HAP-1 (cell line): ENCODE data around the gene YWHAE.
A peak's percentile ranks its signal among the peaks of the same experiment; 100 is the strongest.
"Not testable (repeated sequence)": the region's sequence is repeated elsewhere in the genome, so short reads cannot be mapped to it uniquely, and the experiment has no call there.

ENCODE experiments used
- DNase-seq, 2 experiments: peaks; one replicate each; pipeline ENCODE4 v3.0.0-alpha.2; 2016 to 2020; ENCODE audit warnings: low spot score in 2 of 2
- H3K27me3 ChIP-seq: fragments of 250-450 bp; sonication (Bioruptor Pico); 2 replicates; pipeline ENCODE4 v1.5.1; 2020; ENCODE audit warnings: low read depth, mild to moderate bottlenecking, moderate library complexity
- H3K36me3 ChIP-seq: fragments of 250-450 bp; sonication (Bioruptor Pico); replicated peaks from 2 replicates; pipeline ENCODE4 v1.5.1; 2020; ENCODE audit warnings: mild to moderate bottlenecking
- H3K4me1 ChIP-seq: fragments of 250-450 bp; sonication (Bioruptor Pico); 2 replicates; pipeline ENCODE4 v1.5.1; 2020; ENCODE audit warnings: mild to moderate bottlenecking
- H3K4me3 ChIP-seq: fragments of 250-450 bp; sonication (Bioruptor Pico); 2 replicates; pipeline ENCODE4 v1.5.1; 2020; ENCODE audit warnings: mild to moderate bottlenecking, moderate library complexity
- H3K9me3 ChIP-seq: fragments of 250-450 bp; sonication (Bioruptor Pico); 2 replicates; pipeline ENCODE4 v1.5.1; 2020; ENCODE audit warnings: mild to moderate bottlenecking, moderate library complexity
- in situ Hi-C: fragments of 300-500 bp; cut with MboI; formaldehyde crosslinking; loops from 3 replicates; pipeline ENCODE4 v1.14.3; 2020; ENCODE audit warnings: low sequenced_read_pairs, inconsistent platforms, mixed read lengths

YWHAE gene

GRCh38 chr17:1399679-1400512 lies at the start of gene YWHAE:
TSS of gene YWHAE (minus strand) at chr17:1400222. CDS start at chr17:1400110, 112 bp downstream.
- H3K27me3 ChIP-seq: no peaks in the 10 kb centered on the region
- H3K4me1 ChIP-seq: peaks cover 14% of the 10 kb centered on the region
- peak within 1 kb of the TSS; percentile 100 for H3K4me3 ChIP-seq
- in situ Hi-C loops: no loop called here
- peak; percentile 95 to 98 for DNase-seq
- no peaks in the 10 kb centered on the region for H3K9me3 ChIP-seq
- peaks cover 24% of the 10 kb centered on the region for H3K36me3 ChIP-seq

- no peak for DNase-seq
- H3K9me3 ChIP-seq: no peaks in the 10 kb centered on the region
- H3K36me3 ChIP-seq: peaks cover 38% of the 10 kb centered on the region
- in situ Hi-C loops: no loop called here
- peaks cover 5% of the 10 kb centered on the region for H3K4me1 ChIP-seq
- H3K4me3 ChIP-seq: no peak overlapping the region
- H3K27me3 ChIP-seq: no peaks in the 10 kb centered on the region
These were observed 49.5 kb upstream of the YWHAE start for GRCh38 chr17:1449412-1449967.

GRCh38 chr17:1447052-1447451 lies 47.0 kb upstream of the YWHAE start:
- DNase-seq: no peak
- no peaks in the 10 kb centered on the region for H3K27me3 ChIP-seq
- H3K9me3 ChIP-seq: no peaks in the 10 kb centered on the region
- H3K4me3 ChIP-seq: no peak overlapping the region
- in situ Hi-C loops: no loop called here
- peaks cover 16% of the 10 kb centered on the region for H3K36me3 ChIP-seq
- no peaks in the 10 kb centered on the region for H3K4me1 ChIP-seq

GRCh38 chr17:1446201-1446600 lies 46.2 kb upstream of the YWHAE start:
- Histone ChIP-seq H3K9me3 (no peaks in the 10 kb centered on the region), H3K4me3 (no peak overlapping the region), H3K36me3 (peaks cover 13% of the 10 kb centered on the region), H3K27me3 (no peaks in the 10 kb centered on the region), H3K4me1 (no peaks in the 10 kb centered on the region)
- in situ Hi-C loops: no loop called here
- no peak for DNase-seq

GRCh38 chr17:1445695-1446094 lies 45.7 kb upstream of the YWHAE start:
- H3K4me1 ChIP-seq, H3K27me3 ChIP-seq, H3K4me3 ChIP-seq, in situ Hi-C loops, DNase-seq, H3K9me3 ChIP-seq: not testable (repeated sequence)
- peaks cover 13% of the 10 kb centered on the region for H3K36me3 ChIP-seq

- H3K36me3 ChIP-seq, H3K9me3 ChIP-seq, in situ Hi-C loops, H3K4me1 ChIP-seq, DNase-seq, H3K4me3 ChIP-seq, H3K27me3 ChIP-seq: not testable (repeated sequence)
These were observed 42.7 kb upstream of the YWHAE start for GRCh38 chr17:1442721-1443120.

- Histone ChIP-seq H3K36me3 (peaks cover 9% of the 10 kb centered on the region), H3K27me3 (no peaks in the 10 kb centered on the region), H3K4me3 (no peak overlapping the region), H3K4me1 (no peaks in the 10 kb centered on the region), H3K9me3 (no peaks in the 10 kb centered on the region)
- DNase-seq: no peak
- in situ Hi-C loops: no loop called here
These were observed 42.2 kb upstream of the YWHAE start for GRCh38 chr17:1442187-1442586.

- Histone ChIP-seq H3K36me3 (peaks cover 18% of the 10 kb centered on the region), H3K27me3 (no peaks in the 10 kb centered on the region), H3K4me3 (no peak overlapping the region), H3K9me3 (no peaks in the 10 kb centered on the region), H3K4me1 (no peaks in the 10 kb centered on the region)
- no peak for DNase-seq
- in situ Hi-C loops: no loop called here
These were observed 40.9 kb upstream of the YWHAE start for GRCh38 chr17:1440921-1441320.

GRCh38 chr17:1438593-1439083 lies 38.6 kb upstream of the YWHAE start:
- in situ Hi-C loops: no loop called here

GRCh38 chr17:1435326-1435725 lies 35.3 kb upstream of the YWHAE start:
- H3K36me3 ChIP-seq: peaks cover 46% of the 10 kb centered on the region
- no peaks in the 10 kb centered on the region for H3K9me3 ChIP-seq
- no peaks in the 10 kb centered on the region for H3K4me1 ChIP-seq
- in situ Hi-C loops: no loop called here
- no peaks in the 10 kb centered on the region for H3K27me3 ChIP-seq
- no peak overlapping the region for H3K4me3 ChIP-seq
- no peak for DNase-seq

More at GRCh38 chr17:1438593-1439083, 38.6 kb upstream of the YWHAE start:
- Histone ChIP-seq H3K4me3 (no peak overlapping the region), H3K9me3 (no peaks in the 10 kb centered on the region), H3K4me1 (no peaks in the 10 kb centered on the region), H3K27me3 (no peaks in the 10 kb centered on the region), H3K36me3 (peaks cover 28% of the 10 kb centered on the region)
- no peak for DNase-seq

GRCh38 chr17:1434150-1434549 lies 34.1 kb upstream of the YWHAE start:
- DNase-seq: no peak
- Histone ChIP-seq H3K4me3 (no peak overlapping the region), H3K9me3 (no peaks in the 10 kb centered on the region), H3K36me3 (peaks cover 46% of the 10 kb centered on the region), H3K27me3 (no peaks in the 10 kb centered on the region), H3K4me1 (no peaks in the 10 kb centered on the region)
- in situ Hi-C loops: no loop called here

GRCh38 chr17:1431631-1432104 lies 31.6 kb upstream of the YWHAE start:
- DNase-seq: no peak
- Histone ChIP-seq H3K4me3 (no peak overlapping the region), H3K27me3 (no peaks in the 10 kb centered on the region), H3K4me1 (no peaks in the 10 kb centered on the region), H3K9me3 (no peaks in the 10 kb centered on the region), H3K36me3 (peaks cover 45% of the 10 kb centered on the region)
- in situ Hi-C loops: no loop called here

- in situ Hi-C loops: no loop called here
- Histone ChIP-seq H3K4me1 (no peaks in the 10 kb centered on the region), H3K4me3 (no peak overlapping the region), H3K9me3 (no peaks in the 10 kb centered on the region), H3K27me3 (no peaks in the 10 kb centered on the region), H3K36me3 (peaks cover 50% of the 10 kb centered on the region)
- no peak for DNase-seq
These were observed 23.6 kb upstream of the YWHAE start for GRCh38 chr17:1423456-1424135.

- in situ Hi-C loops: no loop called here
- DNase-seq: no peak
These were observed 22.9 kb upstream of the YWHAE start for GRCh38 chr17:1422885-1423284.

More at GRCh38 chr17:1422885-1423284, 22.9 kb upstream of the YWHAE start:
- H3K4me1 ChIP-seq: no peaks in the 10 kb centered on the region
- no peaks in the 10 kb centered on the region for H3K9me3 ChIP-seq
- H3K4me3 ChIP-seq: no peak overlapping the region
- H3K36me3 ChIP-seq: peaks cover 50% of the 10 kb centered on the region
- no peaks in the 10 kb centered on the region for H3K27me3 ChIP-seq
